ENCODE results near the gene PCGF6.

DNA sequence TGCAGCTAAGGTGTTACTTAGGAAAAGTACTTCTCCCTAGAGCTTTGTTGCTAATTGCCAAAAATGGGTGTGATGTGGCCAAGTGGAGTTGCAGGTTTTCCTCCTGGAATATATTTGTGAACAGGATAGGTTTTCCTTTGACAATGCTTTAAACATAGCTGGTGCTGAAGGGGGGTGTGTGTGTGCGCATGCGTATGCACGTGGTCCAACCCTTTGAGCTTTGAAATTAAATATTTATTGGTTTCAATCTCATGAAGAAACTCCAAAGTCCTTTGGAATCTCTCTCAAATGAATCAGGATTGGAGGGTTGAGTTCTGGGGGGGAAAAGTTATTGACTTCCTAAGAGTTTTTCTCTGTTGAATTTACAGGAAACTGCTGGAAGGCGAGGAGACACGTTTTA lies 62.9 kb downstream of the PCGF6 start:
- TF ChIP-seq, protein P1, sequence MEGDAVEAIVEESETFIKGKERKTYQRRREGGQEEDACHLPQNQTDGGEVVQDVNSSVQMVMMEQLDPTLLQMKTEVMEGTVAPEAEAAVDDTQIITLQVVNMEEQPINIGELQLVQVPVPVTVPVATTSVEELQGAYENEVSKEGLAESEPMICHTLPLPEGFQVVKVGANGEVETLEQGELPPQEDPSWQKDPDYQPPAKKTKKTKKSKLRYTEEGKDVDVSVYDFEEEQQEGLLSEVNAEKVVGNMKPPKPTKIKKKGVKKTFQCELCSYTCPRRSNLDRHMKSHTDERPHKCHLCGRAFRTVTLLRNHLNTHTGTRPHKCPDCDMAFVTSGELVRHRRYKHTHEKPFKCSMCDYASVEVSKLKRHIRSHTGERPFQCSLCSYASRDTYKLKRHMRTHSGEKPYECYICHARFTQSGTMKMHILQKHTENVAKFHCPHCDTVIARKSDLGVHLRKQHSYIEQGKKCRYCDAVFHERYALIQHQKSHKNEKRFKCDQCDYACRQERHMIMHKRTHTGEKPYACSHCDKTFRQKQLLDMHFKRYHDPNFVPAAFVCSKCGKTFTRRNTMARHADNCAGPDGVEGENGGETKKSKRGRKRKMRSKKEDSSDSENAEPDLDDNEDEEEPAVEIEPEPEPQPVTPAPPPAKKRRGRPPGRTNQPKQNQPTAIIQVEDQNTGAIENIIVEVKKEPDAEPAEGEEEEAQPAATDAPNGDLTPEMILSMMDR (IDR thresholded peaks at IDR 0.05; ENCODE audit: poor library complexity) = no peak
- no peak for TF ChIP-seq EZH2 (IDR thresholded peaks at IDR 0.05; ENCODE audit: borderline replicate concordance)
